LNCAP (cell line): ENCODE data around the gene SDK1.

Source experiments
- TF ChIP-seq, protein P1 (sequence below): fragments of 450-650 bp; IDR thresholded peaks from 2 replicates; pipeline ENCODE4 v1.5.1; 2017; ENCODE audit warnings: mild to moderate bottlenecking

Gene SDK1

DNA sequence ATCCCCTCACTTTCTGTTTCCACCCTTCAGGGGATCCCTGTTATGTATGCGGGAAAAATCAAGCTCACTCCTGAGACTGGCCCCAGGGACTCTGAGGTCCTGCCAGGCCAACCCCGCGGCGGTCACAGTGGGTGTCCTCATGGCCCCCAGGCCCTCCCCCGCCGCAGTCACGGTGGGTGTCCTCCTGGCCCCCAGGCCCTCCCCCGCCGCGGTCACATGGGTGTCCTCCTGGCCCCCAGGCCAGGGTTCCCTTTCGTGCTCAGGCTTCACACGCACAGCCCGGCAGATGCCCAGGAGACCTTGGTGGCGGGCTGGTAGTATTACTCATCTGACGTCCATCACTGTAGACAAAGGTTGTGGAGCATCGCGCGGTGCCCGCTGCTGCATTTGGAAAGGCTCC lies 890.0 kb downstream of the SDK1 start:
- TF ChIP-seq, protein P1, sequence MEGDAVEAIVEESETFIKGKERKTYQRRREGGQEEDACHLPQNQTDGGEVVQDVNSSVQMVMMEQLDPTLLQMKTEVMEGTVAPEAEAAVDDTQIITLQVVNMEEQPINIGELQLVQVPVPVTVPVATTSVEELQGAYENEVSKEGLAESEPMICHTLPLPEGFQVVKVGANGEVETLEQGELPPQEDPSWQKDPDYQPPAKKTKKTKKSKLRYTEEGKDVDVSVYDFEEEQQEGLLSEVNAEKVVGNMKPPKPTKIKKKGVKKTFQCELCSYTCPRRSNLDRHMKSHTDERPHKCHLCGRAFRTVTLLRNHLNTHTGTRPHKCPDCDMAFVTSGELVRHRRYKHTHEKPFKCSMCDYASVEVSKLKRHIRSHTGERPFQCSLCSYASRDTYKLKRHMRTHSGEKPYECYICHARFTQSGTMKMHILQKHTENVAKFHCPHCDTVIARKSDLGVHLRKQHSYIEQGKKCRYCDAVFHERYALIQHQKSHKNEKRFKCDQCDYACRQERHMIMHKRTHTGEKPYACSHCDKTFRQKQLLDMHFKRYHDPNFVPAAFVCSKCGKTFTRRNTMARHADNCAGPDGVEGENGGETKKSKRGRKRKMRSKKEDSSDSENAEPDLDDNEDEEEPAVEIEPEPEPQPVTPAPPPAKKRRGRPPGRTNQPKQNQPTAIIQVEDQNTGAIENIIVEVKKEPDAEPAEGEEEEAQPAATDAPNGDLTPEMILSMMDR, result no peak

DNA sequence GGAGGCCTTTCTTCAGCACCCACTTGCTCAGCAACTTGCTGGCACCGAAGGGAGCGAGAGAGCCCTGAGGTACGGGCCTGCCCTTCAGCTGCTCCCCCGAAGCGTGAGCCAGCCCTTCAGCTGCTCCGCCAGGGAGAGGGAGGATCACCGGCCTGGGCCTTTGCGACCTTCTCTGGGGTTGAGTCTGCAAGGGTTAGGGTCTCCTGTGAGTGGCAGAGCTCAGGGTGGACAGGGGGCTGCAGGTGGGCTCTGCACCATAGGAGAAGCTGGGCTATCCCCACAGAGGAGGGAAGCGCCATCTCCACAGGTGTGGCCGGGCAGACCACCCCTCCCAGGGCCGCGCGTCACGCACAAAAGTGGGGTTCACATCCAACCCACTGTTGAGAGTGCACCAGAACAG lies 890.5 kb downstream of the SDK1 start:
- TF ChIP-seq, protein P1, result no peak

DNA sequence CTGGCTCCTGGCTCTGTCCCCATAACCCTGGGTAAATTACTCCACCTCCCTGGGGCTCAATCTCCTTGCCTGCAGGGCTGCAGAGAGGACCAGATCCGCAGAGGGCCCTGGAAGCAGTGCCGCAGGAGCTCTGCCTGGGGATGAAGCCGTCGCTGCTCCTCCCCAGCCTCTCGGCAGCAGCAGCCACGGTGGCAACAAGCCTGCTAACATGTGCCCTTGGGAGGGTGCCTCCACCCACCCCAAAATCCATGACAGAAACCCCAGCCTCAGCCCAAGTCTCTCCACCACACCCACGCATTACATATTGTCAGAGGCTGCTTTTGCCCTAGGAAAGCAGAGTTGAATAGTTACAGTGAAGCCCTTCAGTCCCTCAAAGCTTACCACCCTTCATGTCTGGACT lies 894.6 kb downstream of the SDK1 start:
- TF ChIP-seq, protein P1, result no peak

DNA sequence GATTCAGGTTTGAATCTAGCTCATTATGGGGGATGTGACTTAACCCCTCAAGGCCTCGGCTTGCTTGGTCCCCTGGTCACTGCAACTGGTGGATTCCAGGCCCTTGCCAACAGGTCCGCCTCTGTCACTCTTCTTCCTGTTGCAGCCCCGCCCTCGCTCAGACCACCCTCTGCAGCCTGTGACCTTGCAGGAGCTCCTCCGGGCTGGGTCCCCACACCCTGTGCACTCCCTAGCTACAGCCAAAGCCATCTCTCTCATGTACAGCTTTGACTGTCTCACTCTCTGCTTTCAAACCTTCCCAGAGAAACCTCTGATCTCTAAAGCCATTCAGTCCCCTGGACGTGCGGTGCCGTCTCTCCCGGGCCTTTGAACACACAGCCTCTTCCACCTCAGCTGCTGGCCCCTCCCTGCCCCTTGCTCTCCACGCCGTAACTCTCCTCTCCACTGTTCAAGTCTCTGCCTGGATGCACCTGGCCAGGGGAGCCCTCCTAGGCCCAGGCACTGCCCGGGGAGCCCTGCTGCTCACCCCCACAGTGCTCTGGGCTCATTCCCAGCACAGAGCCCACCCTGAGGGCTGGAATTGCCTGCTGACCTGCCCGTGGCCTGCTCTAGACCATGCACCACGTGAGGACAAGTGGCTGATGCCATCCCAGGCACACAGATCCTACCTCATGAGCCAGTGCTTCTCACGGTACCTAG lies 895.2 kb downstream of the SDK1 start:
- TF ChIP-seq, protein P1, result no peak

DNA sequence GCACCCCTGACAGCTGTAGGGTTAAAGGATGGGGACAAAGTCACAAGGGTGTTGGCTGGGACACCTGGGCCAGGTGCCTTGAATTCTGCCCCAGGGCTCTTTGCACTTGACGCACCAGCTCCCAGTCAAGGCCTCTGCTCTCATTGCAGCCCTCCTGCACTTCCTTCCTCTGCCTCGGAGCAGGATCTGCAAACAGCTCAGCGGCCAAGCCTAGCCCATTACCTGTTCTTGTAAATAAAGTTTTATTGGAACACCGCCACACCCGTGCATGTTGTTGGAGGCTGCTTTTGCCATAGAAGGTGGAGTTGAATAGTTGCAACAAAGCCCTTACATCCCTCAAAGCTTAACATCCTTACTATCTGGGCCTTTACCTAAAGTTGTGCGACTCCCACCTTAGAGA lies 897.2 kb downstream of the SDK1 start:
- TF ChIP-seq, protein P1, result no peak

DNA sequence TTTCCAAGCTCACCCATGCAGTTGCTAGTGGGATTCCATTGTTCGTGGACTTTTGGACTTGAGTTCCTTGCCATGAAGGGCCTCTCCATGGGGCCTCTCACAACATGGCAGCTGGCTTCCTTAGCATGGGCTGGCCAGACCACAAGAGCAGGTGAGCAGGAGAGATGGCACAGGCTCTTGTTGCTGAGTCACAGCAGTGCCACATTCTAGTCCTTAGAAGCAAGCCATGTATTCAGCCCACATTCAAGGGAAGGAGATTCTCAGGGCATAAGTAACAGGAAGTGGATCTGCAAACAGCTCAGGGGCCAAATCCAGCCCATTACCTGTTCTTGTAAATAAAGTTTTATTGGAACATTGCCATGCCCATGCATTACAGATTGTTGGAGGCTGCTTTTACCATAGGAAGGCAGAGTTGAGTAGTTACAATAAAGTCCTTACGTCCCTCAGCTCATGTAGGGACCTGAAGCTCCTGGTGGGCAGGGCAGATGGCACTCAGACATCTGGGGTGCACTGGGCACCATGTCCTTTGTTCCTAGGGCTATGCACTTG lies 899.6 kb downstream of the SDK1 start:
- TF ChIP-seq, protein P1, result no peak

DNA sequence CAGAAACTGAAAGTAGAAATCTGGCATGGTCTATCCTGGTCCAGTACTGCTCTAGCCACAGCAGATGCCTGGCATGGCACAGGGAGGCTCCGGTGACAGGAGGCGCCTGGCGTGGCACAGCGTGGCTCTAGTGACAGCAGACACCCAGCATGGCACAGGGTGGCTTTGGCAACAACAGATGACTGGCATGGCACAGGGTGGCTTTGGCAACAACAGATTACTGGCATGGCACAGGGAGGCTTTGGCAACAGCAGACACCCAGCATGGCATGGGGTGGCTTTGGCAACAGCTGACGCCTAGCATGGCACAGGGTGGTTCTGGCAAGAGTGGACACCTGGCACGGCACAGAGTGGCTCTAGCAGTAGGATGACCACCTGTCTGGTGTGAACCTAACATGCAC lies 900.5 kb downstream of the SDK1 start:
- TF ChIP-seq, protein P1, result no peak
